NCI-H748 (cell line): ENCODE results near the gene SPATA3.
"Not testable (repeated sequence)": the region's sequence is repeated elsewhere in the genome, so short reads cannot be mapped to it uniquely, and the experiment has no call there.

Experiments
- DNase-seq: peaks from one replicate; lab custom pipeline; 2025; ENCODE audit not compliant: unreplicated experiment; lab: John Stamatoyannopoulos, UW

Gene SPATA3

DNA sequence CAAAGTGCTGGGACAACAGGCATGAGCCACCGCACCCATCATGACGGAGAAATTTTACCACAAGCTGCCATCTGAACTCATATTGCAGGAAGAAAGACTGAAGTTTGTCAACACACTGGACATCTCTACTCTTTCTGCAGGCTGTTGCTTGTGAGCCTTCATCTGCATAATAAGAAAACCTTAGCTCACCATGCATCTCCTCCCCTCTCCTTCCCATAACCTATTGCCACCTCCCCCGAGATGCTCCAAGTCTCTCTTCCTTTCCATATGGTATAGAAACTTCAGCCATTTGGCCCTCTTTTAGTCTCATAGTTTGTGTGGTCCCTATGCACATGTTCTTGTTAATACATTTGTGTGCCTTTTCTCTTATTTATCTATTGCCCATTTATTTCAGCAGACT lies 22.3 kb downstream of the SPATA3 start:
- no peak for DNase-seq

GRCh38 chr2:231025059-231025458 lies 29.1 kb downstream of the SPATA3 start:
- DNase-seq = not testable (repeated sequence)

DNA sequence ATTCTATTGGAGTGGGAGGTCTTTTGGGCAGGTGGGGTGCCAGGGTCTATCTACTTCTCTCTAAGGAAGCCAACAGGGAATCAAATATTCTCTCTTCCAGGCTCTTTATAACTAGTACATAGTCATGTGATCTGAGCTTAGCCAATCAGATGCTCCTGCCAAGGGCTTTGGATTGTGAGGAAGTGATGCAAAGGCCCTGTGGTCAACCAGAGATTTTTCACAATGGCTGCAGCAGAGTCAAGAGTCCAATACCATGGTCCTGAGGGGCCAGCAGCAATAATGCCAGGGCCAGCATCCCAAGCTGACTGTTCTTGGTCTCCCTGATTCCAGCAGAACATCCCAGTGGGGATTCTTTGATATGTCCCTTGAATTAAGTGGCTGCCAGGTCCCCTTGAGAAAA lies 33.0 kb downstream of the SPATA3 start:
- no peak for DNase-seq

- no peak for DNase-seq
These were observed 33.6 kb downstream of the SPATA3 start for GRCh38 chr2:231029563-231029962.

- DNase-seq = no peak
These were observed 34.8 kb downstream of the SPATA3 start for GRCh38 chr2:231030725-231031124.

GRCh38 chr2:231032575-231033140 lies 36.7 kb downstream of the SPATA3 start:
- DNase-seq = no peak

DNA sequence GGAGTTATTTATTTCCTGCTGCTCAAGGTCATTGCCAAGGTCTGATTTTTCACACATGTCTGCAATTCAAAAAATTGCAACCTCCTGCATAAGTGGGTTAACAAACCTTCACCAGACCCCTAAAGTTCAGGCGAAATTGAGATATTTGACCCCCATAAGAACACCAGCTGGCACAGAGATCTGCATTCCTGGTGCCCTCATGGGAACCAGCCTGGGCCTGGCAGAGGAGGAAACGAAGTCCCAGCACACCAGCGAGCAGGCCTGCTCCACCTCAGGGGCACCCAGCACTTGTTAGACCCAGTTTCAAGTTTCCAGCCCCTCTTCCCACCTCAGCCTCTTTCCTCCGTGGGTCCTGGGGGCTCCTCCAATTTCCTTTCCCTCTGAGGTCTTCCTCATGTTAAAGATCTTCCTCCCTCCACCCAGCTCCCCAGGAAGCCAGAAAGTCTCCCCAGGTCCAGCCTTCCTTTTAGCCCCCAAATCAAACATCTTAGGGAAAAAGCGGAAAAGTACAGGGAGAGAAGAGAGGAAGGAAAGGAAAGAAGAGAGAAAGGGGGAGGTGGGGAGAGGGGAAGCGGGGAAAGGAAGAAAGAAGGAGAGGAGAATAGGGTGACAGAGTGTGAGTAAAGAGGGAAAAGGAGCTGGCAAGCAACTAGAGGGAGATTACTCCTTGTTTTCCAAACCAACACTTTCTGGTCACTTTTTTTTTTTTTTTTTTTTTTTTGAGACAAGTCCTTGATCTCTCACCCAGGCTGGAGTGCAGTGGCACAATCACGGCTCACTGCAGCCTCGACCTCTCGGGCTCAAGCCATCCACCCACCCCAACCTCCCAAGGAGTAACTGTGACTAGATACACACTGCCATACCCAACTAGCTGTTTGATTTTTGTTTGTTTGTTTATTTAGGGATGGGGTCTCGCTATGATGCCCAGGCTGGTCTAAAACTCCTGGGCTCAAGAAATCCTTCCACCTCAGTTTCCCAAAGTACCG lies 37.5 kb downstream of the SPATA3 start:
- DNase-seq = no peak

DNA sequence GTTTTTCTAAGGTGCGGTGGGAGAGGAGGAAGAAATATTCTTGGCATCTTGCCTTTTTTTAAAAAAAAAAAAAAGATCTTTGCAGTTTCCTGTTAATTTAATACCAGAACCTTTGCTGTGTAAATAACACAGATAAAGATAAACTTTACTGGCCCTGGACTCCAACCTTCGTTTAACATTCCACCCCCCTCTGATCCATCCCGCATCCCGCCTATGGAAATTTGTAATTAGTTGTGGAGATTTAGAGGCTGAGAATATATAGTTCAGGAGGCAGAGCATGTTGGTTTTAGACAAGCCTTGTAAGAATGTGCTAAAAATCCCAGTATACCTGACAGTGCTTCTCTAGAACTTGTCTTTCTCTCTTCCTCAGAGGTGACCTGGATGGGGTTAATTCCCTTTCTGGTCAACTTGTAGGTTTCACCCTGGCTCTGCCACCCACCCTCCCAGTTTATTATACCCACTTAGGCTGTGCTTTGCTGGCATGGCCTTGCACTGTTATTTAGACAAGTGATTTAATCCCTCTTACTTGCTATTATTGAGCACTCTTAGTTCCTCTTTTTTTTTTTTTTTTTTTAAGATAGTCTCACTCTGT lies 38.5 kb downstream of the SPATA3 start:
- DNase-seq = no peak

DNA sequence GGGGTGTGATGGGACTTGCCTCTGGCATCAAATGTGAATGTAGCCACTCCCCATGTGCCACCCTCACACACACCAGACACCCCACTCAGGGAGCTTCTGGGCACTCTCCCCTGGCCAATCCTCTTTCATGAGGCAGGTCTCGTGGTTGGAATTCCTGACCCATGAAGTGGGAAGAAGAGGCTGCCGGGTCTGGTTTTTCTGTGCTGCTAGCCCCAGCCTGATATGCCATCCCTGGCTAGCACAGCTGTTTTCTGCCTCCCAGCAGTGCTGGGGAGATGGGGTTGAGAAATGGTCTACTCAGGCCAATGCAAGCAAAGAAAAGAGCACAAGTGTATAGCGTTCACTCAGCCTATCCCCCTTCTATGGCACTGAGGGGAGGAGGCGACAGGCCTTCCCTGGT lies 40.2 kb downstream of the SPATA3 start:
- no peak for DNase-seq

GRCh38 chr2:231036578-231037106 lies 40.7 kb downstream of the SPATA3 start:
- DNase-seq = no peak

- DNase-seq = peak; percentile 59
These were observed 41.3 kb downstream of the SPATA3 start, which contains the start of gene C2orf72 for GRCh38 chr2:231037202-231037730. C2orf72 (plus strand) TSS chr2:231037523; CDS start chr2:231037566, 43 bp downstream.

GRCh38 chr2:231037731-231038482 lies 42.0 kb downstream of the SPATA3 start:
- DNase-seq = peak; percentile 45

GRCh38 chr2:231038483-231039293 lies 42.8 kb downstream of the SPATA3 start:
- no peak for DNase-seq

DNA sequence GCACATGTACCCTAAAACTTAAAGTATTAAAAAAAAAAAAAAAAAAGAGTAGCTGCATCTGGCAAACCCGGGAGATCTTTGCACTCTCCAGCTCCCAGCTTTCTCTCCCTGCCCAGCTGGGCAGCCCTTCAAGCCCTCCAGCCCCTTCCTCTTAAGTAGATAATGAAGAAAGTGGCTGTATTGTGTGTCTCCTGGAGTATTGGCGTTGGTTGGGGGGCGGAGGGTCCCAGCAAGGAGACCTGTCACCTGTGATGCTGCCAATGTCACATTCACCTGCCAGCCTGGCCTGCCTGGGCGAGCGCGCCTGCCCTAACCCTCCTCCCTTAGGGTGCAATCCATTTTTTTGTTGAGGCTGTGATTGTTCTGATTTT lies 43.4 kb downstream of the SPATA3 start:
- no peak for DNase-seq

DNA sequence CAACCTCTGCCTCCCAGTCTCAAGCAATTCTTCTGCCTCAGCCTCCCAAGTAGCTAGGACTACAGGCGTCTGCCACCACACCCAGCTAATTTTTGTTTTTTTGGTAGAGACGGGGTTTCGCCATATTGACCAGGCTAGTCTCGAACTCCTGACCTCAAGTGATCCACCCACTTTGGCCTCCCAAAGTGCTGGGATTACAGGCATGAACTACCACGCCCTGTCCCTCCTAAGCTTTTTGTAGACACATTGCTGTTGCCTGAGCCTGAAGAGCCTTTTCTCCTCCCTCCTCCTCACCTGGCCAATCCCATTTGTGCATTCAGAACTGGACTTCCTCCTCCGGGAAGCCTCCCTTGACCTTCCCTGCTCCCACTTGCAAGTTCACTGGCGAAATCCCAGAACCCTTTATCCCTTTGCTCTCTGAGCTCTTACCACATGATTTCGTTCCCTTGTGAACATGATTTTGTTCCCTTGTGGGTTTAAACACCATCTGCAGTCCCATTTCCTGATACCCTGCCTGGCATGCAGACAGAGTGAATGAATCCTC lies 44.0 kb downstream of the SPATA3 start:
- DNase-seq = no peak

- DNase-seq = no peak
These were observed 45.3 kb downstream of the SPATA3 start for GRCh38 chr2:231041061-231041689.

GRCh38 chr2:231043796-231044195 lies 47.9 kb downstream of the SPATA3 start:
- no peak for DNase-seq

GRCh38 chr2:231046916-231047273 lies 51.0 kb downstream of the SPATA3 start:
- DNase-seq = no peak

GRCh38 chr2:231047274-231047922 lies 51.5 kb downstream of the SPATA3 start:
- no peak for DNase-seq
